Measurements from ENCODE around the gene CD37. TPM values are rescaled to one million over a fixed set of nuclear protein-coding genes. Genes with fewer than 3 reads are reported as not detected.
A peak's percentile ranks its signal among the peaks of the same experiment; 100 is the strongest.
"Not testable (repeated sequence)": the region's sequence is repeated elsewhere in the genome, so short reads cannot be mapped to it uniquely, and the experiment has no call there.

Gene CD37
- total RNA-seq, 2 experiments from 2014 or later, result 131 to 137 TPM

- TF ChIP-seq CTCF (IDR thresholded peaks at IDR 0.05), result no peak
- intact Hi-C loops (cut with micrococcal nuclease), result no loop called here
- ATAC-seq (no peak), DNase-seq (no peak)
- CTCF ChIA-PET, result no interaction called here
- no peaks in the 10 kb centered on the region for H3K27me3 Mint-ChIP-seq
- H3K36me3 Mint-ChIP-seq (ENCODE audit: low read depth), result no peaks in the 10 kb centered on the region
- H3K4me3 Mint-ChIP-seq, result no peak overlapping the region
- no peaks in the 10 kb centered on the region for H3K4me1 Mint-ChIP-seq (ENCODE audit: low read depth)
- H3K9me3 Mint-ChIP-seq, result no peaks in the 10 kb centered on the region
- POLR2A ChIA-PET, result interaction anchor here (0.6 kb wide), 1 partner anchor 262 kb away, joined by 3 read pairs; no protein-coding TSS in a partner anchor
- no peak overlapping the region for H3K27ac Mint-ChIP-seq
These were observed 40.8 kb upstream of the CD37 start for GRCh38 chr19:49294401-49294800.

- Mint-ChIP-seq H3K27ac (no peak overlapping the region), H3K4me1 (ENCODE audit: low read depth) (no peaks in the 10 kb centered on the region), H3K9me3 (no peaks in the 10 kb centered on the region), H3K27me3 (no peaks in the 10 kb centered on the region), H3K4me3 (no peak overlapping the region), H3K36me3 (ENCODE audit: low read depth) (no peaks in the 10 kb centered on the region)
- ATAC-seq (no peak), DNase-seq (no peak)
- intact Hi-C loops (cut with micrococcal nuclease), result no loop called here
- CTCF ChIA-PET, result interaction anchor here (1.1 to 1.3 kb wide), 2 partner anchors 32 to 70 kb away, joined by 3 to 4 read pairs; no protein-coding TSS in a partner anchor
- POLR2A ChIA-PET, result no interaction called here
- TF ChIP-seq CTCF (IDR thresholded peaks at IDR 0.05), result no peak
These were observed 39.9 kb upstream of the CD37 start for GRCh38 chr19:49295208-49295880.

DNA sequence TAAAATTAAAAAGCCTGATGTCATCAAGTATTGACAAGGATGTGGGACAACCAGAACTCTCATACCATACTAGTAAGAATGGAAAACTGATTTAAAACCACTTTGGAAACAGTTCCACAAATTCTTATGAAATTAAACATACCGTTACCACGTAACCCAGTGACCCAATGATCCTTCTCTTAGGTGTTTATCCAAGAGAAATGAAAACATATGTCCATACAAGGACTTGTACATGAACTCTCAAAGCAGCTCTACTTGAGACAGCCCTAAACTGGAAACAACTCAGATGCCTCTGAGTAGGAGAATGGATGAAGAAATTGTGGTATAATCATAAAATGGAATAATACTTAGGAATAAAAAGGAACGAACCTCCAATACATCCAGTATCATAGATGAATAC is 37.8 kb upstream of the CD37 start:
- H3K4me3 Mint-ChIP-seq, result no peak overlapping the region
- no peak for TF ChIP-seq CTCF (IDR thresholded peaks at IDR 0.05)
- CTCF ChIA-PET, result no interaction called here
- DNase-seq (no peak), ATAC-seq (no peak)
- no peaks in the 10 kb centered on the region for H3K36me3 Mint-ChIP-seq (ENCODE audit: low read depth)
- H3K9me3 Mint-ChIP-seq, result no peaks in the 10 kb centered on the region
- H3K27me3 Mint-ChIP-seq, result no peaks in the 10 kb centered on the region
- intact Hi-C loops (cut with micrococcal nuclease), result no loop called here
- no peak overlapping the region for H3K27ac Mint-ChIP-seq
- H3K4me1 Mint-ChIP-seq (ENCODE audit: low read depth), result no peaks in the 10 kb centered on the region
- POLR2A ChIA-PET, result no interaction called here

- POLR2A ChIA-PET, result interaction anchor here (0.6 kb wide), 1 partner anchor 181 kb away, joined by 8 read pairs; no protein-coding TSS in a partner anchor
- not testable (repeated sequence) for DNase-seq
These were observed 36.6 kb upstream of the CD37 start for GRCh38 chr19:49298653-49299052.

DNA sequence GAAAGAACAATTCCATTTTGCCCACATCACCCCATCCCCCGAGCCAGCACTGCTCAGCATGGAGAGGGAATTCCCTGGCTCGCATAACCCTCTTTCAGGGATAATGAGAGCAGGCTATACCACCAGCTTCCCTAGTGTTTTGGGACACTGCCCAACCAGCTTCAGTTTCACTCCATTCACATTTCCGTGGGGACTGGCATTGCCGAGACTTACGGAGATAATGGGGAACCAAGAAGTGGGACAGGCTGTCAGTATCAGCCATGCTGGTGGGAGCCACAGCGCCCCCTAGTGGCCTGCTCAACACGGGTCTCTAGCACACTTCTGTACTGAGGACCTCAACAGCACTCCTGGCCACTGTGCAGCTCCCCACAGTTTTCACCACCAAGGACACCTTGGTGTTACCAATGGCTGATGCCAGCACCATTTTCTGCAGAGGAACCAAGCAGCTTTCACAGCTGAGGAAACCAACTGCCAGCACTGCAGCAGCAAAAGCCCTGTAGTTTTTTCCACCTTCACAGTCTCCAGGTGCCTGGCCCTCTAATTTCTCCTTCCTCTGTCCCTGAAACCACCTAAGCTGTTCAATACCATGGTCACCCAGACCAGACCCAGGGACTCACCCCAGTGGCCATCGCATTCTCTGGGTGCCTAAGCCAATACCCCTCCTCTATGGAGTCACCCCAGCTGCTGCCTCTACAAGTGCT is 33.9 kb upstream of the CD37 start:
- Mint-ChIP-seq H3K27me3 (no peaks in the 10 kb centered on the region), H3K27ac (no peak overlapping the region), H3K4me1 (ENCODE audit: low read depth) (no peaks in the 10 kb centered on the region), H3K9me3 (no peaks in the 10 kb centered on the region), H3K36me3 (ENCODE audit: low read depth) (no peaks in the 10 kb centered on the region), H3K4me3 (no peak overlapping the region)
- POLR2A ChIA-PET, result no interaction called here
- TF ChIP-seq CTCF (IDR thresholded peaks at IDR 0.05), result peak; percentile 96
- DNase-seq (peak; percentile 93), ATAC-seq (peak; percentile 99)
- CTCF ChIA-PET, result interaction anchor here (0.6 to 4.2 kb wide), 46 partner anchors 9 to 215 kb away, joined by 3 to 41 read pairs (median 4); partner anchors contain the start of genes CD37, FLT3LG and SLC6A16
- intact Hi-C loops (cut with micrococcal nuclease), result no loop called here

More at GRCh38 chr19:49298653-49299052, 36.6 kb upstream of the CD37 start:
- CTCF ChIA-PET; H3K36me3 Mint-ChIP-seq (ENCODE audit: low read depth); ATAC-seq; H3K27me3 Mint-ChIP-seq; H3K4me1 Mint-ChIP-seq (ENCODE audit: low read depth); H3K4me3 Mint-ChIP-seq; H3K9me3 Mint-ChIP-seq; intact Hi-C loops (cut with micrococcal nuclease); H3K27ac Mint-ChIP-seq: not testable (repeated sequence)

Data from activated CD8-positive, alpha-beta T cell treated with anti-CD3 and anti-CD28 coated beads for 36 hours (primary cell).